Progenitor cell of endocrine pancreas (in vitro differentiated cells): Measurements from ENCODE around the gene ZDHHC24. TPM values are rescaled to one million over a fixed set of nuclear protein-coding genes. Genes with fewer than 3 reads are reported as not detected.

Source experiments
- DNase-seq: peaks from one replicate; pipeline ENCODE4 v3.0.0; 2021; ENCODE audit warnings: low spot score; ENCODE audit not compliant: unreplicated experiment
- H3K27ac Mint-ChIP-seq: 2 replicates; pipeline ENCODE4 v1.8.0; 2021; ENCODE audit warnings: mild to moderate bottlenecking, moderate library complexity, mixed read lengths
- H3K27me3 Mint-ChIP-seq: 2 replicates; pipeline ENCODE4 v1.8.0; 2021; ENCODE audit warnings: mixed read lengths
- H3K36me3 Mint-ChIP-seq: 2 replicates; pipeline ENCODE4 v1.8.0; 2022; ENCODE audit warnings: mixed read lengths; ENCODE audit not compliant: insufficient read depth
- H3K4me1 Mint-ChIP-seq: 2 replicates; pipeline ENCODE4 v1.8.0; 2021; ENCODE audit warnings: low read depth, mixed read lengths
- H3K4me3 Mint-ChIP-seq: 2 replicates; pipeline ENCODE4 v1.8.0; 2021; ENCODE audit warnings: low read depth, mild to moderate bottlenecking, moderate library complexity, mixed read lengths
- H3K9me3 Mint-ChIP-seq: 2 replicates; pipeline ENCODE4 v1.8.0; 2021; ENCODE audit warnings: low read depth, mixed read lengths
- CTCF ChIP-seq: fragments of 200-600 bp; sonication (generic); IDR thresholded peaks from one replicate; pipeline ENCODE4 v1.5.0; 2021; ENCODE audit warnings: antibody characterized with exemption, mild to moderate bottlenecking; ENCODE audit not compliant: unreplicated experiment
- total RNA-seq: library from RNA; stranded (reverse); gene quantifications from 2 replicates; pipeline ENCODE4 v1.2.1, GENCODE V29; 2021

Gene ZDHHC24
- total RNA-seq, 1 donor from 2014 or later, result 9.7 TPM

- peaks cover 4% of the 10 kb centered on the region for H3K27me3 Mint-ChIP-seq
- H3K9me3 Mint-ChIP-seq, result no peaks in the 10 kb centered on the region
- H3K4me3 Mint-ChIP-seq, result no peak overlapping the region
- DNase-seq, result no peak
- no peak for TF ChIP-seq CTCF
- H3K4me1 Mint-ChIP-seq, result no peaks in the 10 kb centered on the region
- no peak overlapping the region for H3K27ac Mint-ChIP-seq
- no peaks in the 10 kb centered on the region for H3K36me3 Mint-ChIP-seq
Observed at GRCh38 chr11:66555416-66555815, 9.6 kb upstream of the ZDHHC24 start.

- Mint-ChIP-seq H3K4me3 (no peak overlapping the region), H3K27ac (no peak overlapping the region), H3K36me3 (no peaks in the 10 kb centered on the region), H3K9me3 (no peaks in the 10 kb centered on the region), H3K4me1 (no peaks in the 10 kb centered on the region), H3K27me3 (peaks cover 7% of the 10 kb centered on the region)
- no peak for DNase-seq
- no peak for TF ChIP-seq CTCF
Observed at GRCh38 chr11:66554602-66555001, 8.8 kb upstream of the ZDHHC24 start.

- peaks cover 3% of the 10 kb centered on the region for H3K4me1 Mint-ChIP-seq
- DNase-seq, result no peak
- no peaks in the 10 kb centered on the region for H3K9me3 Mint-ChIP-seq
- no peak overlapping the region for H3K27ac Mint-ChIP-seq
- H3K27me3 Mint-ChIP-seq, result peaks cover 15% of the 10 kb centered on the region
- no peaks in the 10 kb centered on the region for H3K36me3 Mint-ChIP-seq
- TF ChIP-seq CTCF, result no peak
- H3K4me3 Mint-ChIP-seq, result no peak overlapping the region
Observed at GRCh38 chr11:66550887-66551286, 5.0 kb upstream of the ZDHHC24 start.

GRCh38 chr11:66549696-66550095 is 3.8 kb upstream of the ZDHHC24 start:
- H3K27ac Mint-ChIP-seq, result no peak overlapping the region
- peaks cover 6% of the 10 kb centered on the region for H3K4me1 Mint-ChIP-seq
- peaks cover 15% of the 10 kb centered on the region for H3K27me3 Mint-ChIP-seq
- no peaks in the 10 kb centered on the region for H3K9me3 Mint-ChIP-seq
- no peak overlapping the region for H3K4me3 Mint-ChIP-seq
- no peaks in the 10 kb centered on the region for H3K36me3 Mint-ChIP-seq
- DNase-seq, result no peak
- TF ChIP-seq CTCF, result no peak

- H3K4me1 Mint-ChIP-seq, result peaks cover 10% of the 10 kb centered on the region
- H3K4me3 Mint-ChIP-seq, result peak overlapping the region; percentile 1
- no peaks in the 10 kb centered on the region for H3K36me3 Mint-ChIP-seq
- no peaks in the 10 kb centered on the region for H3K9me3 Mint-ChIP-seq
- H3K27me3 Mint-ChIP-seq, result peaks cover 15% of the 10 kb centered on the region
- no peak for DNase-seq
- no peak overlapping the region for H3K27ac Mint-ChIP-seq
- no peak for TF ChIP-seq CTCF
Observed at GRCh38 chr11:66548774-66549630, 3.2 kb upstream of the ZDHHC24 start.
